WTC11 (cell line): ENCODE measurements around the gene GRAMD1B. TPM values are rescaled to one million over a fixed set of nuclear protein-coding genes. Genes with fewer than 3 reads are reported as not detected.

Experiments
- ATAC-seq: fragments of 200-7000 bp; cut with Tn5 transposase; 2 replicates; pipeline ENCODE4 v1.10.0; 2021; ENCODE audit warnings: mild to moderate bottlenecking, moderate library complexity
- CTCF ChIA-PET: fragments of 300-600 bp; sonication (Branson Sonifier 250); formaldehyde crosslinking; loops from one replicate; lab custom pipeline; 2021; ENCODE audit warnings: antibody characterized with exemption; lab: Charles Lee
- POLR2A ChIA-PET: fragments of 350-600 bp; sonication (Branson Sonifier 250); formaldehyde crosslinking; loops from one replicate; lab custom pipeline; 2021; ENCODE audit warnings: antibody characterized with exemption; lab: Charles Lee
- DNase-seq: peaks from one replicate; pipeline ENCODE4 v3.0.0; 2021; ENCODE audit warnings: low spot score
- H3K27ac Mint-ChIP-seq: 2 replicates; pipeline ENCODE4 v1.8.0; 2021; ENCODE audit warnings: mixed read lengths
- H3K27me3 Mint-ChIP-seq: 2 replicates; pipeline ENCODE4 v1.8.0; 2021; ENCODE audit warnings: low read depth, mild to moderate bottlenecking, moderate library complexity, mixed read lengths
- H3K36me3 Mint-ChIP-seq: 2 replicates; pipeline ENCODE4 v1.8.0; 2021; ENCODE audit warnings: mixed read lengths
- H3K4me1 Mint-ChIP-seq: 2 replicates; pipeline ENCODE4 v1.8.0; 2022; ENCODE audit warnings: mixed read lengths
- H3K4me3 Mint-ChIP-seq: 2 replicates; pipeline ENCODE4 v1.8.0; 2021; ENCODE audit warnings: mild to moderate bottlenecking, moderate library complexity, mixed read lengths
- H3K9me3 Mint-ChIP-seq: 2 replicates; pipeline ENCODE4 v1.8.0; 2021; ENCODE audit warnings: mixed read lengths
- ATF6 ChIP-seq: sonication (generic); formaldehyde crosslinking; IDR thresholded peaks from 2 replicates; pipeline ENCODE4 v1.8.1; 2023; ENCODE audit warnings: mild to moderate bottlenecking, missing genetic modification reagents
- CREM ChIP-seq: sonication (generic); formaldehyde crosslinking; IDR thresholded peaks from 2 replicates; pipeline ENCODE4 v1.8.1; 2022; ENCODE audit warnings: mild to moderate bottlenecking, missing genetic modification reagents, moderate library complexity
- E2F4 ChIP-seq: sonication (generic); formaldehyde crosslinking; IDR thresholded peaks from 2 replicates; pipeline ENCODE4 v1.8.1; 2022; ENCODE audit warnings: low read depth, mild to moderate bottlenecking, moderate library complexity, missing genetic modification reagents, borderline replicate concordance
- GTF2I ChIP-seq: fragments of 250-450 bp; sonication (Bioruptor Pico); conservative IDR thresholded peaks from 2 replicates; pipeline ENCODE4 v1.4.0; 2021; ENCODE audit warnings: mild to moderate bottlenecking
- KAT7 ChIP-seq: sonication (generic); formaldehyde crosslinking; IDR thresholded peaks from 2 replicates; pipeline ENCODE4 v1.8.1; 2023; ENCODE audit warnings: missing genetic modification reagents, mild to moderate bottlenecking, borderline replicate concordance
- MAX ChIP-seq: sonication (generic); formaldehyde crosslinking; IDR thresholded peaks from 2 replicates; pipeline ENCODE4 v1.8.0; 2022; ENCODE audit warnings: mild to moderate bottlenecking, missing genetic modification reagents
- MYBL2 ChIP-seq: sonication (generic); formaldehyde crosslinking; IDR thresholded peaks from 2 replicates; pipeline ENCODE4 v1.8.1; 2023; ENCODE audit warnings: mild to moderate bottlenecking, moderate library complexity, missing genetic modification reagents
- NFATC4 ChIP-seq: fragments of 250-450 bp; sonication (Bioruptor Pico); IDR thresholded peaks from 2 replicates; pipeline ENCODE4 v1.9.0; 2021; ENCODE audit warnings: mild to moderate bottlenecking
- NFYB ChIP-seq: sonication (generic); formaldehyde crosslinking; conservative IDR thresholded peaks from 2 replicates; pipeline ENCODE4 v1.8.0; 2022; ENCODE audit warnings: low read depth, missing genetic modification reagents
- NR1H2 ChIP-seq: sonication (generic); formaldehyde crosslinking; IDR thresholded peaks from 2 replicates; pipeline ENCODE4 v1.9.0; 2021; ENCODE audit warnings: mild to moderate bottlenecking, moderate library complexity, missing genetic modification reagents
- NR2C2 ChIP-seq: sonication (generic); formaldehyde crosslinking; IDR thresholded peaks from 2 replicates; pipeline ENCODE4 v1.8.0; 2022; ENCODE audit warnings: mild to moderate bottlenecking, missing genetic modification reagents
- SMAD3 ChIP-seq: sonication (generic); formaldehyde crosslinking; IDR thresholded peaks from 2 replicates; pipeline ENCODE4 v1.8.0; 2022; ENCODE audit warnings: missing genetic modification reagents, mild to moderate bottlenecking, borderline replicate concordance
- STAT6 ChIP-seq: sonication (generic); formaldehyde crosslinking; conservative IDR thresholded peaks from 2 replicates; pipeline ENCODE4 v1.8.1; 2023; ENCODE audit warnings: mild to moderate bottlenecking, low read depth, missing genetic modification reagents, moderate library complexity
- ZBTB21 ChIP-seq: sonication (generic); formaldehyde crosslinking; IDR thresholded peaks from 2 replicates; pipeline ENCODE4 v1.8.1; 2023; ENCODE audit warnings: mild to moderate bottlenecking, missing genetic modification reagents, borderline replicate concordance
- ZNF121 ChIP-seq: sonication (generic); formaldehyde crosslinking; IDR thresholded peaks from 2 replicates; pipeline ENCODE4 v1.8.0; 2023; ENCODE audit warnings: missing genetic modification reagents
- ZNF281 ChIP-seq: sonication (generic); formaldehyde crosslinking; IDR thresholded peaks from 2 replicates; pipeline ENCODE4 v1.8.0; 2023; ENCODE audit warnings: mild to moderate bottlenecking, missing genetic modification reagents
- ZNF423 ChIP-seq: fragments of 250-450 bp; sonication (Bioruptor Pico); IDR thresholded peaks from 2 replicates; pipeline ENCODE4 v2.1.2; 2022; ENCODE audit warnings: mild to moderate bottlenecking, moderate library complexity
- total RNA-seq: library from RNA; stranded (reverse); gene quantifications from 3 replicates; pipeline ENCODE4 v1.2.3, GENCODE V29; 2021
- TF ChIP-seq, protein P1 (sequence below): sonication (generic); formaldehyde crosslinking; IDR thresholded peaks from 2 replicates; pipeline ENCODE4 v1.8.1; 2023; ENCODE audit warnings: mild to moderate bottlenecking, missing genetic modification reagents, borderline replicate concordance
- TF ChIP-seq, protein P2 (sequence below): sonication (generic); formaldehyde crosslinking; IDR thresholded peaks from 2 replicates; pipeline ENCODE4 v1.8.1; 2022; ENCODE audit warnings: low read depth, missing genetic modification reagents, borderline replicate concordance
- TF ChIP-seq, protein P3 (sequence below): sonication (generic); formaldehyde crosslinking; IDR thresholded peaks from 2 replicates; pipeline ENCODE4 v1.8.1; 2022; ENCODE audit warnings: mild to moderate bottlenecking, missing genetic modification reagents, moderate library complexity, borderline replicate concordance

GRAMD1B gene
- total RNA-seq, 1 experiment from 2014 or later: 31.5 TPM

DNA sequence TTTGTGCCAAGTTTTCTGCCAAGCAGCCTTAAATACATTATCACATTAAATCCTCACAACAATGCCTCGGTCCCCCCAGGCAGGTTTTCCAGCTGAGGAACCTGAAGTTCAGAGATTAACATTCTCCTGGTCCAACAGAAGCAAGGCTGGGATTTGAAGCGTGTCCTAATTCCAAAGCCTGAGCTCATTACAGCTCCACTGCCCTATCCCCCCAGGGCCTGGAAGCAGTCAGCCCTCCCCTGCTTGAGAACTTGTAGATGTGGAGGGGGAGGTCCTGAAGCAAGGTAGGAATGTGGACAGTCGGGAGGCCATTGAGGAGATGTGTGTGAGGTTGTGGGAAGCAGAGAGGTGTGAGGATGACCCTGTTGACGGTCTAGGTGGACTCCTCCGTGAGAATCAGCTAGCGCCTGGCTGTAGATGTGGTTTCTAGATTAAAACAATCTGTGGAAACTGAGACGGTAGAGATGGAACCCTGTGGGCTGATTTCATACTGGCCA is 8.1 kb downstream of the GRAMD1B start (continued):
- TF ChIP-seq STAT6 (CRISPR knock-in tag): no peak
- no peak for TF ChIP-seq CREM
- TF ChIP-seq NR2C2: no peak
- TF ChIP-seq MYBL2 (CRISPR knock-in tag): no peak
- TF ChIP-seq, protein P1, sequence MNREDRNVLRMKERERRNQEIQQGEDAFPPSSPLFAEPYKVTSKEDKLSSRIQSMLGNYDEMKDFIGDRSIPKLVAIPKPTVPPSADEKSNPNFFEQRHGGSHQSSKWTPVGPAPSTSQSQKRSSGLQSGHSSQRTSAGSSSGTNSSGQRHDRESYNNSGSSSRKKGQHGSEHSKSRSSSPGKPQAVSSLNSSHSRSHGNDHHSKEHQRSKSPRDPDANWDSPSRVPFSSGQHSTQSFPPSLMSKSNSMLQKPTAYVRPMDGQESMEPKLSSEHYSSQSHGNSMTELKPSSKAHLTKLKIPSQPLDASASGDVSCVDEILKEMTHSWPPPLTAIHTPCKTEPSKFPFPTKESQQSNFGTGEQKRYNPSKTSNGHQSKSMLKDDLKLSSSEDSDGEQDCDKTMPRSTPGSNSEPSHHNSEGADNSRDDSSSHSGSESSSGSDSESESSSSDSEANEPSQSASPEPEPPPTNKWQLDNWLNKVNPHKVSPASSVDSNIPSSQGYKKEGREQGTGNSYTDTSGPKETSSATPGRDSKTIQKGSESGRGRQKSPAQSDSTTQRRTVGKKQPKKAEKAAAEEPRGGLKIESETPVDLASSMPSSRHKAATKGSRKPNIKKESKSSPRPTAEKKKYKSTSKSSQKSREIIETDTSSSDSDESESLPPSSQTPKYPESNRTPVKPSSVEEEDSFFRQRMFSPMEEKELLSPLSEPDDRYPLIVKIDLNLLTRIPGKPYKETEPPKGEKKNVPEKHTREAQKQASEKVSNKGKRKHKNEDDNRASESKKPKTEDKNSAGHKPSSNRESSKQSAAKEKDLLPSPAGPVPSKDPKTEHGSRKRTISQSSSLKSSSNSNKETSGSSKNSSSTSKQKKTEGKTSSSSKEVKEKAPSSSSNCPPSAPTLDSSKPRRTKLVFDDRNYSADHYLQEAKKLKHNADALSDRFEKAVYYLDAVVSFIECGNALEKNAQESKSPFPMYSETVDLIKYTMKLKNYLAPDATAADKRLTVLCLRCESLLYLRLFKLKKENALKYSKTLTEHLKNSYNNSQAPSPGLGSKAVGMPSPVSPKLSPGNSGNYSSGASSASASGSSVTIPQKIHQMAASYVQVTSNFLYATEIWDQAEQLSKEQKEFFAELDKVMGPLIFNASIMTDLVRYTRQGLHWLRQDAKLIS (CRISPR knock-in tag): no peak
- TF ChIP-seq, protein P2, sequence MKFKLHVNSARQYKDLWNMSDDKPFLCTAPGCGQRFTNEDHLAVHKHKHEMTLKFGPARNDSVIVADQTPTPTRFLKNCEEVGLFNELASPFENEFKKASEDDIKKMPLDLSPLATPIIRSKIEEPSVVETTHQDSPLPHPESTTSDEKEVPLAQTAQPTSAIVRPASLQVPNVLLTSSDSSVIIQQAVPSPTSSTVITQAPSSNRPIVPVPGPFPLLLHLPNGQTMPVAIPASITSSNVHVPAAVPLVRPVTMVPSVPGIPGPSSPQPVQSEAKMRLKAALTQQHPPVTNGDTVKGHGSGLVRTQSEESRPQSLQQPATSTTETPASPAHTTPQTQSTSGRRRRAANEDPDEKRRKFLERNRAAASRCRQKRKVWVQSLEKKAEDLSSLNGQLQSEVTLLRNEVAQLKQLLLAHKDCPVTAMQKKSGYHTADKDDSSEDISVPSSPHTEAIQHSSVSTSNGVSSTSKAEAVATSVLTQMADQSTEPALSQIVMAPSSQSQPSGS (CRISPR knock-in tag): no peak
- TF ChIP-seq, all 79 proteins: peak for 0

GRCh38 chr11:123439616-123440015 is 9.5 kb downstream of the GRAMD1B start:
- CTCF ChIA-PET: interaction anchor here (0.6 to 2.9 kb wide), 3 partner anchors 32 to 141 kb away, joined by 3 to 18 read pairs (median 3); no protein-coding TSS in a partner anchor
- TF ChIP-seq, protein P3, sequence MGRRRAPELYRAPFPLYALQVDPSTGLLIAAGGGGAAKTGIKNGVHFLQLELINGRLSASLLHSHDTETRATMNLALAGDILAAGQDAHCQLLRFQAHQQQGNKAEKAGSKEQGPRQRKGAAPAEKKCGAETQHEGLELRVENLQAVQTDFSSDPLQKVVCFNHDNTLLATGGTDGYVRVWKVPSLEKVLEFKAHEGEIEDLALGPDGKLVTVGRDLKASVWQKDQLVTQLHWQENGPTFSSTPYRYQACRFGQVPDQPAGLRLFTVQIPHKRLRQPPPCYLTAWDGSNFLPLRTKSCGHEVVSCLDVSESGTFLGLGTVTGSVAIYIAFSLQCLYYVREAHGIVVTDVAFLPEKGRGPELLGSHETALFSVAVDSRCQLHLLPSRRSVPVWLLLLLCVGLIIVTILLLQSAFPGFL: no peak
- no peak for TF ChIP-seq GTF2I (CRISPR knock-in tag)
- no peak for TF ChIP-seq NFYB (CRISPR knock-in tag)
- TF ChIP-seq ZNF121: no peak
- TF ChIP-seq ZNF281 (CRISPR knock-in tag): no peak
- no peak for TF ChIP-seq KAT7 (CRISPR knock-in tag)
- TF ChIP-seq E2F4: no peak
- no peak for TF ChIP-seq NR1H2 (CRISPR knock-in tag)
- no peak for TF ChIP-seq ZNF423 (CRISPR knock-in tag)
- TF ChIP-seq MAX (CRISPR knock-in tag): no peak
- TF ChIP-seq SMAD3 (CRISPR knock-in tag): no peak
- TF ChIP-seq ATF6 (CRISPR knock-in tag): no peak
- TF ChIP-seq NFATC4: no peak
- no peak for TF ChIP-seq ZBTB21

More at GRCh38 chr11:123439616-123440015, 9.5 kb downstream of the GRAMD1B start:
- Mint-ChIP-seq H3K9me3 (peaks cover 28% of the 10 kb centered on the region), H3K4me1 (peaks cover 49% of the 10 kb centered on the region), H3K36me3 (peaks cover 50% of the 10 kb centered on the region), H3K4me3 (no peak overlapping the region), H3K27me3 (peaks cover 3% of the 10 kb centered on the region; the same call in 1 of the 2 replicates), H3K27ac (peak overlapping the region; percentile 24; the same call in 1 of the 2 replicates)
- no peak for DNase-seq
- POLR2A ChIA-PET: interaction anchor here (0.6 kb wide), 1 partner anchor 26 kb away, joined by 3 read pairs; no protein-coding TSS in a partner anchor
- ATAC-seq: no peak
